Choroid plexus epithelial cell (primary cell): ENCODE data around the gene LUZP1.

ENCODE experiments used
- DNase-seq: peaks from one replicate; pipeline ENCODE4 v3.0.0-alpha.2; 2010; ENCODE audit warnings: low read depth
- H3K4me3 ChIP-seq: 2 replicates; pipeline ENCODE4 v1.5.1; 2011; ENCODE audit warnings: low read depth, mild to moderate bottlenecking, control low read depth, low read length, moderate library complexity
- TF ChIP-seq, protein P1 (sequence below): conservative IDR thresholded peaks from 2 replicates; pipeline ENCODE4 v1.5.1; 2011; ENCODE audit warnings: low read depth, mild to moderate bottlenecking, control low read depth, inconsistent platforms, low read length, moderate library complexity

LUZP1 gene

DNA sequence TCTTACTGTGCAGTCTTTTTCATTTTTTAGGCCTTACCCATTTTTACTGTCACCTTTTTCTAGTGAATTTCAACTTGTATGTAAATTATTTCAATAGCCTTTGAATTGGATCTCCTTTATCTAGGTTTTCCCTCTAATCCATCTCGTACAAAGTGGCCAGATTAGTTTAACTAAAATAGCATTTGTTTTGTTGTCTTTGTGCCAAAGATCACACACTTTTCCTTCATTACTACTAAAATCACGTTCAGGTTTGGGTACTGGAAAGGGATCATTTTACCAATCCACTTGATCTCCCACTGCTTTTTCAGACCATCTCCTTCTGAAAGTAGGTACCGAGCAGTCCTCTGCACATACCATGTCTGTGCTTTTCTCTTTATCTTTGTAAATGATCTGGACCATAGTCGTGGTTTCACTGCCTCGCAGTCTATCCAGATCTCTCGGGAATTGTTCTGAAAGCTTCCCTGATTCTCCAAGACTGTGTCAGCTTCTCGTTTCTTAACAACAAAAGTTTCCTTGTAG, 129.3 kb downstream of the LUZP1 start:
- no peak overlapping the region for H3K4me3 ChIP-seq
- TF ChIP-seq, protein P1, sequence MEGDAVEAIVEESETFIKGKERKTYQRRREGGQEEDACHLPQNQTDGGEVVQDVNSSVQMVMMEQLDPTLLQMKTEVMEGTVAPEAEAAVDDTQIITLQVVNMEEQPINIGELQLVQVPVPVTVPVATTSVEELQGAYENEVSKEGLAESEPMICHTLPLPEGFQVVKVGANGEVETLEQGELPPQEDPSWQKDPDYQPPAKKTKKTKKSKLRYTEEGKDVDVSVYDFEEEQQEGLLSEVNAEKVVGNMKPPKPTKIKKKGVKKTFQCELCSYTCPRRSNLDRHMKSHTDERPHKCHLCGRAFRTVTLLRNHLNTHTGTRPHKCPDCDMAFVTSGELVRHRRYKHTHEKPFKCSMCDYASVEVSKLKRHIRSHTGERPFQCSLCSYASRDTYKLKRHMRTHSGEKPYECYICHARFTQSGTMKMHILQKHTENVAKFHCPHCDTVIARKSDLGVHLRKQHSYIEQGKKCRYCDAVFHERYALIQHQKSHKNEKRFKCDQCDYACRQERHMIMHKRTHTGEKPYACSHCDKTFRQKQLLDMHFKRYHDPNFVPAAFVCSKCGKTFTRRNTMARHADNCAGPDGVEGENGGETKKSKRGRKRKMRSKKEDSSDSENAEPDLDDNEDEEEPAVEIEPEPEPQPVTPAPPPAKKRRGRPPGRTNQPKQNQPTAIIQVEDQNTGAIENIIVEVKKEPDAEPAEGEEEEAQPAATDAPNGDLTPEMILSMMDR = no peak
- DNase-seq = no peak

DNA sequence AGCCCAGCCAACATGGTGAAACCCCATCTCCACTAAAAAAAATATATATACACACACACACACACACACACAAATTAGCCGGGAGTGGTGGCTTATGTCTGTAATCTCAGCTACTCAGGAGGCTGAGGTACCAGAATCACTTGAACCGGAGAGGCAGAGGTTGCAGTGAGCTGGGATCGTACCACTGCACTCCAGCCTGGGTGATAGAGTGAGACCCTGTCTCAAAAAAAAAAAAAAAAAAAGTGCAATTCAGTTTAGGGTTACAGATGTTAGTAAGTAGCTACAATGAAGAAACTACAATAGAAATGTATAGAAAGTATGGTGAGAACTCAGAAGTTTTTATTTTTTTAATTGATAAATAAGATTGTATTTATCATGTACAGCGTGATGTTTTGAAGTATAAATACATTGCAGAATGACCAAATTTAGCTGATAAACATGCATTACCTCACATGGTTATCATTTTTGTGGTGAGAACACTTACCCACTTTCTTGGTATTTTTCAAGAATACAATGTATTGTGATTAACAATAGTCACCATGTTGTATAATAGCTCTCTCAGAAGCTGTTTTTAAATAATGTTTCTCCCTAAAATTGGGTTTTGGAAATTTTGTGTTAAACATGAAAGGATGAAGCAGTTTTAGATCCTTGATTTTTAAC, 131.4 kb downstream of the LUZP1 start:
- TF ChIP-seq, protein P1 = no peak
- no peak overlapping the region for H3K4me3 ChIP-seq

DNA sequence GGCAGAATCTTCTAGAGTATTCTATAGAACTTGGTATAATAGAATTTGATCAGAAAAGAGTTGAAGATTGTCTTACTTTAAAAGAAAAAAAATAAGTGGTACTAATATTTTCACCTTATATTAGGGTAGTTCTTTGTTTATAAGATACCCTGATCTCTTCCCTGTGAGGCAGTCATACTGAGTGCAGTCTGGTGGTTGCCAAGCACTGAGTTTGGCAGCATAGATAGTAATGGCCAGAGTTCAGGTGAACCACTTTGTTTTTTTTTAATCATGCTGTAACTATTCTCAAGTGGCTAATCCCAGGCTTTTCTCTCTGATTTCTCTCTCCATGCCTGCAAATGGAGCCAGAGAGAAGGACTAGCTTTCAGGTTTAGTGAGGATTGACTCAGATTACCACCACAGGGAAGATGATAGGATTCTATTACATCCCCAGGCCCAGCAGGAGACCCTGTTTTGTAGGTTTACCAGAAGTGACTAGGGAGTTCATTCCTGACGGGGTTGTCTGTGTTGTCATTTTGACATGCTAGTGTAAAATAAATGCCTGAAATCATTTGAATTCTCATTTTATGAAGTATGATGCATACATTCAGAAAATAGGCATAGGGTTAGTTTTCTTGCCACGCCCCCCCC, 132.7 kb downstream of the LUZP1 start:
- no peak overlapping the region for H3K4me3 ChIP-seq
- DNase-seq = peak; percentile 87
- TF ChIP-seq, protein P1 = no peak

More for the DNA sequence above, 131.4 kb downstream of the LUZP1 start:
- DNase-seq = peak; percentile 47
